Esophagus mucosa (tissue), 1 donor: ENCODE data around the gene GRIN2D. TPM values are rescaled to one million over a fixed set of nuclear protein-coding genes. Genes with fewer than 3 reads are reported as not detected.
A peak's percentile ranks its signal among the peaks of the same experiment; 100 is the strongest.

Experiments
- ATAC-seq: fragments of 200-7000 bp; cut with Tn5 transposase; one replicate; pipeline ENCODE4 v1.9.1; 2020
- total RNA-seq: library from RNA; stranded (reverse); gene quantifications from one replicate; pipeline ENCODE4 v1.2.4, GENCODE V29; 2023
- donor health status: DM: yes; HTN: yes; CAD: no.

GRIN2D gene
- total RNA-seq = 0.04 TPM

DNA sequence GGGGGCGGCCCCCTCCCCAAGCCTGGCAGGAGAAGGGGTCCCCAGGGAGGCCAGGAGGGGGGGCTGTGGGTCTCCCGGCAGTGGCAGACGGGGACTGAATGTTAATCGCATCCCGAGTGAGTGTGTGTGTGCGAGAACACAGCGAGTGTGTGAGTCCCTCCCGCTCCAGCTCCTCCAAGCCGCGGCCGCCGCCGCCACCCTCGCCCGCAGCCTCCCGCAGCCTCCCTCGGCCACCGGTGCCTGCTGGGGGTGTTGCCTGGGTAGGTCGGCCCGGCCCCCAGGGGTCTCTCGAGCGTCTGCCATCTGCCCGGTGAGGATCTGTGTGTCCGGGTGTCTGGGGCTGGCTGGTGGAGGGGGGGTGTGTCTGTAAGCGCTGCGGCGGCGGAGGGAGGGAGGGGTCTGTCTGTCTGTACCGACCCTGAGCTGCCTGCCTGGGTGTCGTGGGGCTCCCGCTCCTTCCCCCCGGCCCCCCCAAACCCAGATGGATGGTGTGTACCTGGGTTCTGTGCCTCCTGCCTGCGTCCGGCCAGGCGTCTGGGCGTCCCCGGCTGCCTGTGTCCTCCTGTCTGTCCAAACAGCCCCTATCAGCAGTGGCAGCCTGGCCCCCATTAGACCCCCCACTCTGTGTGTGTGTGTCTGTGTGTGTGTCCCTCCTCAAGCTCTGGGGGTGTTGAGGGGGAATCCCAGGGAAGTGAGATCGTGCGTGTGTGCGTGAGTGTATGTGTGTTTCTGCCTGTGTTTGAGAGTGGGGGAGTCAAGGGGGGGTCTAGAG, at the start of gene GRIN2D:
Gene GRIN2D, plus strand, starts transcription at position 110 of the 772 bp plus-strand sequence. CDS start 4,725 bp downstream, outside the sequence.
- no peak for ATAC-seq

DNA sequence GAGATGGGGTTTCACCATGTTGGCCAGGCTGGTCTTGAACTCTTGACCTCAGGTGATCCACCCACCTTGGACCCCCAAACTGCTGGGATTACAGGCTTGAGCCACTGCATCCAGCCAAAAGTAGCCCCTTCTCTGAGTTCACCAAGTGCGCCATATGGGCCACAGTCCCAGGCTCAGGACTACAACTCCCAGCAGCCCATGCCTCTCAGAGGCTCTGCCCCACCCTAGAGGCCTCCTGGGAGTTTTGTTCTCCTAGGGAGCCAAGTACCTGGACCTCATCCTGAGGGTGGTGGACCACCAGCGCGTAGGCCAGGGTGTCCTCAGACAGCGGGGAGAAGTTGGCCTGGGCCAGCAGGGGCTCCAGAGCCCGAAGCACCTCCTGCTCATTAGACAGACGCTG, 48.6 kb upstream of the GRIN2D start:
- no peak for ATAC-seq

DNA sequence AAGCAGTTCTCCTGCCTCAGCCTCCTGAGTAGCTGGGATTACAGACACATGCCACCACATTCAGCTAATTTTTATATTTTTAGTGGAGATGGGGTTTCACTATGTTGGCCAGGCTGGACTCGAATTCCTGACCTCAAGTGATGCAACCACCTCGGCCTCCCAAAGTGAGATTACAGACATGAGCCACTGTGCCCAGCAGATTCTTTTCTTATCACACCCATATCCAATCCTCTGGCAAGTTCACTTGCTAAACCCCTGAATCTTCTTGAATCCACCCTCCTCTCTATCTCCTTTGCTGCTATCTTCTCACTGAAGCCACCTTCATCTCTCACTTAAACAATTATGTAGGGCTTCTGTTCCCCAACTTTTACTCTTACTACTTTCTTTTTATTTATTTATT, 47.3 kb upstream of the GRIN2D start:
- no peak for ATAC-seq

DNA sequence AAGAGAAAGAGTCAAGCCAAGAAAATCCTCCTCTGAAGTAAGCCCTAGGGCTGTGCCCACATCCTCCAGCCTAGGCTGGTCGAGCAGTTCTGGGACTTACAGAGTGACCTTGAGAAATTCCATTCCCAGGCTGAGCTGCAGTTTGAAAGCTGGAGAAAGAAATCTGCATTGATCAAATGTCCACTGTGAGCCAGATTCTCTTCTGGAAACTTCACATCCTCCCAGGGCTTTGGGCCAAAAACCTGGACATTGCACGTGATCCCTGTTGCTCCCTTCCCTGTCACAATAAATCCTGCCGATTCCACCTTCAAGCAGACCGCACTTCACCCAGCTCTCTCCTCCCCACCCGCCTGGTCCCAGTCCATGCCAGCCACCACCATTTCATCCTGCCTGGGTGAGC, 45.4 kb upstream of the GRIN2D start:
- no peak for ATAC-seq

DNA sequence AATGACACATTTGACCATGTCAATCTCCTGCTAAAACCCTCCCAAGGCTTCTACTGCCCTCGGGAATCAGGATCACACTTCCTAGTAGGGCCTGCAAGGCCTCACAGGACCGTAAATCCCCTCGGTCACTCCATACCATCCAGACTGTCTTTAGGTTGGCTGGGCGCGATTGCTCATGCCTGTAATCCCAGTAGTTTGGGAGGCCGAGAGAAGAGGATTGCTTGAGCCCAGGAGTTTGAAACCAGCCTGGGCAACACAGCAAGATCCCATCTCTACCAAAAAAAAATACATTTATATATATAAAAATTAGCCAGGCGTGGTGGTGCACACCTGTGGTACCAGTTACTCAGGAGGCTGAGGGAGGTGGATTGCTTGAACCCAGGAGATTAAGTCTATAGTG, 44.7 kb upstream of the GRIN2D start:
- no peak for ATAC-seq

DNA sequence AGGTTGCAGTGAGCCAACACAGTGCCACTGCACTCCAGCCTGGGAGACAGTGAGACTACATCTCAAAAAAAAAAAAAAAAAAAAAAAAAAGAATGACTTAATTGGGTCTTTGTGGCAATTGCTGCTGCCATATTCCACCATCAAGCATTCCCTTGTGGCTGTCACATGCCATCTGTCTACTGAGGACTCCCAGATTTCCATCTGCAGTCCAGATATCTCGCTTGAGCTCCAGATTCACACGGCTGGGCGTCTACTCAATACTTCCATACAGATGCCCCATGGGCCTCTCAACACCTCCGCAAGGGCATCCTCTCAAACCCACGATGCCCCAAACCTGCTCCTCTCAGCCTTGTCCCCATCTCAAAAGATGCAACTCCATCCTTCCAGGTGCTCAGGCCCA, 42.6 kb upstream of the GRIN2D start:
- ATAC-seq = no peak

DNA sequence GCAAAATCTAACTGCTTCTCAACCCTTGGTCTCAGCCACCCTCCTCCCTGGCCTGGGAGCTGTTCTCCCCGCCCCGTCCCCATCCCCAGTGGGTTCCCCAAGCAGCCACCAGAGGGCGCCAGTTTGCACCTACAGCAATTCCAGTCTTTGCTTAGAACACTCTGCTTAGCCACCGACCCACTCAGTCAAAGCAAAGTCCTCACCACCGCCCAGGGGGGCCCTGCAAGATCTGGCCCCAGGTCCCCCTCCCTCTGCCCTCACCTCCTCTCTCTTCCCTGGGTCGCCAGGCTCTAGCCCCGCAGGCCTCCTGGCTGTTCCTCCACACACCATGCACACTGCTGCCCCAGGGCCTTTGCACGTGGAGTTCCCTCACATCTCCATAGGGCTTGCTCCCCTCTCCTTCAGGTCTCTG, 42.1 kb upstream of the GRIN2D start:
- ATAC-seq = peak; percentile 68

DNA sequence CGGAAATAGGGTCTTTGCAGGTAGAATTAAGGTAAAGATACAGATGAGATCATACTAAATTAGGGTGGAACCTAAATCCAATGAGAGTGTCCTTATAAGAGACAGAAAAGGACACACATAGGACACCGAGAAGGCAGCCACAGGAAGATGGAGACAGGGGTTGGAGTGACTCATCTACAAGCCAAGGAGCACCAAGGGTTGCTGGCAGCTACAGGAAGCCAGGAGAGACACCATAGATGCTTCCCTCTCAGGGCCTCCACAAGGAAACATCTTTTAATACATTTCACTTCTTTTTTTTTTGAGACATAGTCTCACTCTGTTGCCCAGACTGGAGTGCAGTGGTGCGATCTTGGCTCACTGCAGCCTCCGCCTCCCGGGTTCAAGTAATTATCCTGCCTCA, 39.8 kb upstream of the GRIN2D start:
- ATAC-seq = no peak

DNA sequence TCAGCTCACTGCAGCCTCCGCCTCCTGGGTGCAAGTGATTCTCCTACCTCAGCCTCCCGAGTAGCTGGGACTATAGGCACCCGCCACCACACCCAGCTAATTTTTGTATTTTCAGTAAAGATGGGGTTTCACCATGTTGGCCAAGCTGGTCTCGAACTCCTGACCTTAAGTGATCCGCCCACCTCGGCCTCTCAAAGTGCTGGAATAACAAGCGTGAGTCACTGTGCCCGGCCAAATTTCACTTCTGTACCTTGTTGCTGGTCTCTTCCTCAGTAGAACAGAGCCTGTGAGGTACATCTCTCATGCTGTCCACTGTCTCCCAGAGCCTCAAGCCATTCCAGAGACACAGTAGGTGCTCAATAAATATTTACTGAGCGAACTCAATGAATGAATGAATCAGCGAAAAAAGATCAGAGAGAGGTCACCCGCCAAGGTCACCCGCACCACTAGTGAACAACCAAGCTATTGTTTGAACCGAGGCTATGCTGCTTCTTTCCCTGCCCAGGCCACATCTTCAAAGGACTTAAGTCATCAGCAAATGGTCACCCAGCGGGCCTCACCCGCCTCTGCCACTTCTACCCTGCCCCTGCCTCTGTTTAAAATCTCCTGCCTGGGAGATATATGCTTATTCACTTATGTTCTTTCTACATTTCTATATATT, 39.0 kb upstream of the GRIN2D start:
- ATAC-seq = no peak

DNA sequence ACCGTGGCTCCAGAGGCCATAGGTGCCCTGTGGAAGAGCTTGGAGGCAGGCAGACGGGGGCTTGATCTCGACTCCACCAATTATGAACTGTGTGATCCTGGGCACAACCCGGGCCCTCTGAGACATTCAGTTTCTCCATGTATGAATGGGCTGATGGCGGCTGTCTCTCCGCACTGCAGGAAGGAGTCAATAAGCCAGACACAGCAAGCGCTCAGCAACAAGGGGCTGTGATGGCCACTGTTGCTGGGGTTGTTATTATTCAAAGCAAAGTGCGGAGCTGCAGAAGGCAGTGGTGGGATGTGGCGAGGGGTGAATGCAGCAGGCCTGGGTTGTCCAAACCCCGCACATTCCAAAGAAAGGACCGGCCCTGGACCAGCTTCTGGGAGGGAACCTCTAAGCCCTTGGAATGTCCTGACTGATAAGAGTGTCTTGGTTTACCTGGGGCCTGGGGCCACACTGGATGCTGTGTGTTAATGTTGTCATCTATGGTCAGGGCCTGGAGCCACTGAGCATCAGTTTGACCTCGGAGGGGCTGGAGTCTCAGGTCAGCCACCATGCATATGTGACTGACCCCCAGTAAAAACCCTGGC, 38.0 kb upstream of the GRIN2D start:
- ATAC-seq = no peak

DNA sequence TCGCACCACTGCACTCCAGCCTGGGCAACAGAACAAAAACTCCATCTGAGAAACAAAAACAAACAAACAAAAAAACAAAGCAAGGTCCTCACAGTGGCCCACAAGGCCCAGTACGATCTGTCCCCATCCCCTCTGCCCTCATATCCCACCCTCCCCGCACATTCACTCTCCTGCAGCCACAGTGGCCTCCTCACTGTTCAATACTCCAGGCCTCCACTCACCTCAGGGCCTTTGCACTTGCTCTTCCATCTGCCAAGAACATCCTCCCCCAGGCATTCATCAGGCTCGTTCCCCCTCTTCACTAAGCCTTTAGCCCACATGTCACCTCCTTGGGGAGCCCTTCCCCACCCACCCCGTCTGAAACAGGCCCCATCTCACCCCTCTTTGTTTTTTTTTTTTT, 34.3 kb upstream of the GRIN2D start:
- no peak for ATAC-seq

DNA sequence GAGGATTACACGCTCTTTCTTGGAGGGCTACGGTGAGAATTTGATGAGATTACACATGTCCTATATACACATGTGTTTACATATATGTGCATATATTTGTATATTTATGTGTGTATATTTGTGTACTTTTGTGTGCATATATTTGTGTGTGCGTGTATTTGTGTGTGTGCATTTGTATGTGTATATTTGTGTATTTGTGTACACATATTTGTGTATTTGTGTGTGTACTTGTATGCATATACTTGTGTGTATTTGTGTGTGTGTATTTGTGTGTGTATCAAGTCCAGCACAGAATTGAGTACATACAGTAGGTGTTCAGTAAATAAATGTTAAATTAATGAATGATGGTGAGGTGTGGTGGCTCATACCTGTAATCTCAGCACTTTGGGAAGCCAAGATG, 31.6 kb upstream of the GRIN2D start:
- no peak for ATAC-seq

DNA sequence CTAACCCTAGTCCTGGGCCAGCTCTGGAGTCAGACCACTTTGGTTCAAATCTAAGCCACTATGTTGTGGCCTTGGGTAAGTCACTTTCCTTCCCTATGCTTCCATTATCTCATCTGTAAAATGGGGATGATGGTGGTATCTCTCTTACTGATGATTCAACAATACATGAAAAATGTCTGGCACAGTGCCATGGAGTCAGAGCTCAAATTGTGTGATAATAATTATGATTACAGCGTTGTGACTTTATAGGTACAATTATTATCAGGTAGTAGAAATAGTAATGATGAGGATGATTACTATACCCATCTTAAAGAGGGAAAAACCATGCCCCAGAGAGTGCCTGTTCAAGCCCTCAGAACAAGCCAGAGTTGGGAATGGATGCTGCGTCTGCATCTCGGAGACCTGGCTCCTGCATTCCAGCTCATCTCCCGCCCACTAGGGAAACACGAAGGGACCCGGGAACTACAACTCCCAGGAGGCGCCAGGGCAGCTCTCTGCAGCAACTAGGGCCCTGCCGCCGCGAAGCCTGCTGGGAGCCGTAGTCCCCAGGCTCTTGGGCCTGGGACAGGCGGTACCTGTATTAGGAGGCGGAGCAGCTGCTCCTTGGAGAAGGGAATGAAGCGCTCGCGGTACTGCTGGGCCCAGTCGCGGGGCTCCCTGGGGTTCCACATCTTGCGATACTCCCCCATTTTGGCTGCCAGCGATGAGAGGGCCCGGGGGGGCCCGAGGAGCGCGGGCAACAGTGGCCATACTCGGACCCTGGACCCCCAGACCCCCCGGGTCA, 30.6 kb upstream of the GRIN2D start:
- ATAC-seq = peak; percentile 87

DNA sequence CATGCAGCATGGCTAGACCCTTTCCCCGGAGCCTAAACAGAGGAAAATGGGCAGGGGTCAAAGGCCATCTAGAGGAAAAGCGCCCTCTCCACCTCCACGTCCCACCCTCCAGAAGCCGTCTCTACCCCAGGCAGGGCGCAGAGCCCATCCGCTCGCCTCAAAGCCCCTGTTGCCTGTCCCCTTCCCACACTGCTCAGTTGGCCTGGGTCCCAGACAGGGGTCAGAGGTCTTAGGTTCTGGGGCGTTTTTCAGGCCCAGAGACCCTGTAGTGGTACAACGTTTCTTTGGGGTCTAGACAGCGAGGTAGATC, 30.0 kb upstream of the GRIN2D start:
- ATAC-seq = peak; percentile 17

DNA sequence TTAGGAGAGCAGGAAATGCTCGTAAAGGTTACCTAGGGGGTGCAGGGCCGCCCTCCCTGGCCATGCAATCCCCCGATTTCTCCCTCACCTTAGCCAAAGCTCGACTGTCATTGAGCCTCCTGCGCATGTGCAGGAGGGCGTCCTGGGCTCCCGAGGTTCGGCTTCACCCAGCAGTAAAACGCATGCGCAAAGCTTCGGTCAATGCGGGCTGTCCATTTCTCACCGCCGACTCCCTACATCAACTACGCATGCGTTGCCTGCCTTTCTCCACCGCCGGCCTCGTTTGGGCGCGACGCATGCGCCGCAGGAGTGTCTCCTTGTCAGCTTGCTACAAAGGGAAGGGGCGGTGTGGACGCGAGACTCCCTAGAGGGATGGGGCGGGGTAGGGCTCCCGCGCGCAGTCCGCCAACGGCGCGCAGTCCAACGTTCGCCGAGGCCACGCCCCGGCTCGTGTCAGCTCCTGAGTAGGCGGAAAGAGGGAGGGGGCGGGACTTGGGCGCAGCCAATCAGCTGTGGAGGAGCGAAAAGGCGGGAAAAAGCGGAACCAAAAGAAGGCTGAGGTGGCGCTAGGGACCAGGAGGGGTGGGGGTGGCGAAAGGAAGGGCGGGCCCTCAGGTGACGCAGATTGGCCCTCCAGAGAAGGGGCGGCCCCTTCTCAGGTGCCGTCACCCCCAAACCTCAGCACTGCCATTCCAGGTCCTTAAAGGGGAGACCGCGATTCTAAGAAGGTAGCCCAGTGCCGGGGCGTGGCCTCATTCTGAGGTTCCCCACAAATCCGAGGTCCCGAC, 29.5 kb upstream of the GRIN2D start, which contains the start of the genes SYNGR4 and TMEM143:
Gene SYNGR4, plus strand, starts transcription at position 558 of the 788 bp plus-strand sequence. CDS start 1,476 bp downstream, outside the sequence.
Gene TMEM143, minus strand, starts transcription at position 131 of the 788 bp plus-strand sequence. Its CDS starts 20 bp downstream, at position 111.
- peak; percentile 94 for ATAC-seq

DNA sequence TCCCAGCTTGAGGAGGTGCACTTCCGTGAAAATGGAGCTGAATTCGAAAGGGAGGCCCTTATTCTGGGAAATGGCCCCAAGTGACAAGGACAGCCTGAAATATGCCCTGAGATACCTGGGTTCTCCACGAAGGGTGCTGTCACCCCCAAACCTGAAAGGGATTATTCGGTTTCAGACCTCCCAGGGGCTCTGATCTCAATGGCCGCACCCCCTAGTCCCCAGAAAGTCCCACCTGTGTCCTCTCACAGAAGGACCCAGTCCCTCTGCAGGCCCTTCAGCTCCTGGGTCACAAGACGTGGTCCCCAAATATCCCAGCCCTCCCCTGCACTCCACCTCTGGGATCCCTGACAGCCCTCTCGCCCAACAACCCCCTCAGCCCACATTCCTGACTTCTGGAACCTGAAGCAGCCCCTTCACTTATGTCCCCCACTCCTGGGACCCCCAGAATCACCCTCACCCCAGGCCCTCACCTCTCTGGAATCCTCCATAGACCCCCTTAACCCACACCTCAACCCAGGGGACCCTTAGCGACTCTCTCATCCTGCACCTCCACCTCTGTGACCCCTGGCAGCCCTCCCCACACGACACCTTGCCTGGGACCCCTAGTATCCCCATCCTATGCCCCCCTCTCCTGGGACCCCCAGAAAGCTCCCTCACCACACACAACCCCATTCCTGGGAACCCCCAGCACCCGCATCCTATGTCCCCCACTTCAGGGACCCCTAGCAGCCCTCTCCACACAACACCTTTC, 28.7 kb upstream of the GRIN2D start:
- ATAC-seq = no peak

DNA sequence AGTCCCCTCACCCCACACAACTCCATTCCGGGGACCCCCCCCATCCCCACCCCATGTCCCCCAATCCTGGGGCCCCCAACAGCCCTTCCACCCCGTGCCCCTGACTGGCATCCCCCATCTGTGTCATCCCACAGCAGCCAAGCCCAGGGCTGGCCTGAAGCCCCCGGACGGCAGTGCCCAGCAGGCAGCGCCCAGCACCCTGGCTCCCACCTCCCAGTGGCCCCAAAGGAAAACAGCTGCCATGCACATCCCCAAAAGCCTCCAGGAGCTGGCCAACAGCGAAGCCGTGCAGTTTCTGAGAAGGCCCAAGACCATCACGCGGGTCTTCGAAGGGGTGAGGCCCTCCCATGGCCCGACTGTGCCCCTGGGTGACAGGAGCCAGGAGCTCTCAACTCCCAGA, 27.9 kb upstream of the GRIN2D start:
- no peak for ATAC-seq

DNA sequence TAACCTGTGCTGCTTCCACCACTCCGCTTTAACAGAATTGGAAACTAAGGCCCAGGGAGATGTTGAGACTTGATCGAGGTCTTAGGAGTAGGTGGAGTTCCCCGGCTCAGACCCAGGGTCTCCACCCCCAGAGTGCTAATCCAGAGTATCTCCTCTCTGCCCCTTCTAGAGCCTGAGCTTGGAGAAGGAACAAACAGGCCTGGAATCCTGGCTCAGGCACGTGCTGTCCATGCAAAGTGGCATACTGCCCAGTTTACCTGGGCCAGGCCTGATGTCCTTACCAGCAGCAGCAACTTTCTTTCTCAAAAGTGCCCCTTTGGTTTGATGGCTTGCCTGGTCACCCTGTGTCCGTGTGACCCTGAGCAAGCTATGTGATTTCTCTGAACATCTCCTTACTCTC, 25.6 kb upstream of the GRIN2D start:
- ATAC-seq = no peak

DNA sequence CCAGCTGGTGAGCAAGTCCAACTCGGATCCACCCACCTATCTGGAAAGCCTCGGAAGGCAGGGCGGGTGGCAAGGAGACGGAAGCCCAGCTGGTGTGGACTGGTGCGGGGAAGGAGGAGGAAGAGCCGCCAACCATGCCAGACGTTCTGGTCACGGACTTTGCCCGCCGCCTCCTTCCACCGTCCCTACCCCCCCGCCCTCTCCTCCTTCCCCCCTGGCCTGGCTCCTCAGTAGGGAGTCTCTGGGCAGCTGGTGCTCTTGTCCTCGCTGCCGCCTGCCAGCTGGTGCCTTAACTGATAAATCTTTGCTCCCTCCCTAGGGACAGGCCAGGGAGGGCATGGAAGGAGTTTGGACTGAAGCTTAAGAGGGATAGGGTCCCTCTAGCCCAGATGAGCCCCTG, 24.5 kb upstream of the GRIN2D start:
- ATAC-seq = no peak

DNA sequence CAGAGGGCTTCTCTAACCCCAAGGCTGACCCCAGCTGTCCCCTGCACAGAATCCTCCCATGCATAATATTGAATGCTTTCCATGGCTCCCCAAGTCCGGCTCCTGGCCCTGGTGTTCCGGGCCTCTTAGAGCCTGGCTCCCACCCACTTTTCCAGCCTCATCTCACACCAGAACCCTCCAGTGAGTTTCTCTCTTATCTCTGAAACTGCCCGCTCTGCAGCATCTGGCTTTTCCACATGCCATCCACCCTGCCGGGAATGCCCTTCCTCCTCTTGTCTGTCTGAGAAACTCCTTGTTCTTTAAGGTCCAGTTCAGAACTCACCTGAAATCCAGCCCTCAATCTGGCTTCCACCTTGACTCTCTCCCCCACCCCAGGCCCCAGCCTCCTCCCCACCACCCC, 22.5 kb upstream of the GRIN2D start:
- no peak for ATAC-seq

DNA sequence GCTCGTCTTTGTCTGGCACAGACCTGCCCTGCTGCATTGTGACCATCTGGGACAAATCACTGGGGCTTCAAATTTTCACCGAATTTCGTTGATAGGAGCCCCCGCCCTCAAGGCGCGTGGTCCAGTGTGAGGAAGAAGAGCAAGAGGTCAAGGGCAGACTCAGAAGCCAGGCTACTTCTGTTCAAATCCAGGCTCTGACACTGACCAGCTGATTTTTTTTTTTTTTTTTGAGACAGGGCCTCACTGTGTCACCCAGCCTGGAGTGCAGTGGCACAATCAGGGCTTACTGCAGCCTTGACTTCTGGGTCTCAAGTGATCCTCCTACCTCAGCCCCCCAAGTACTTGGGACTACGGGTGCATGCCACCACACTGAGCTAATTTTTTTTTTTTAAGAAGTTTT, 22.1 kb upstream of the GRIN2D start:
- ATAC-seq = no peak
